Caco-2 (cell line): ENCODE results near the gene SLC4A4. TPM values are rescaled to one million over a fixed set of nuclear protein-coding genes. Genes with fewer than 3 reads are reported as not detected.
A peak's percentile ranks its signal among the peaks of the same experiment; 100 is the strongest.

ENCODE experiments used
- BruUV-seq: library from RNA; stranded (reverse); fragments of 400-500 nt; replicated peaks from 2 replicates; lab custom pipeline; 2021; lab: Mats Ljungman, UMichigan
- CTCF ChIA-PET: fragments of 300-600 bp; sonication (Branson Sonifier 250); formaldehyde crosslinking; loops from one replicate; lab custom pipeline; 2022; ENCODE audit warnings: antibody characterized with exemption; lab: Charles Lee
- POLR2A ChIA-PET: fragments of 300-600 bp; sonication (Branson Sonifier 250); formaldehyde crosslinking; loops from one replicate; lab custom pipeline; 2022; ENCODE audit warnings: antibody characterized with exemption; lab: Charles Lee
- DNase-seq, 2 experiments: peaks; one replicate each; pipeline versions ENCODE4 v3.0.0 to v3.0.0-alpha.2; 2020 to 2022
- H3K27me3 ChIP-seq: replicated peaks from 2 replicates; pipeline ENCODE4 v1.6.0; 2011; ENCODE audit warnings: low read length; ENCODE audit not compliant: control insufficient read depth, insufficient read depth
- H3K36me3 ChIP-seq: 2 replicates; pipeline ENCODE4 v1.5.1; 2011; ENCODE audit warnings: low read length; ENCODE audit not compliant: control insufficient read depth, insufficient read depth
- H3K4me1 ChIP-seq: fragments of 250-450 bp; sonication (Bioruptor Pico); 2 replicates; pipeline ENCODE4 v1.5.1; 2020; ENCODE audit warnings: mild to moderate bottlenecking
- H3K4me3 ChIP-seq: 2 replicates; pipeline ENCODE4 v1.5.1; 2011; ENCODE audit warnings: low read depth, mild to moderate bottlenecking, control low read depth, low read length
- H3K9me3 ChIP-seq: fragments of 250-450 bp; sonication (Bioruptor Pico); 2 replicates; pipeline ENCODE4 v1.5.1; 2020; ENCODE audit warnings: mild to moderate bottlenecking, moderate library complexity
- H3K27ac Mint-ChIP-seq: one replicate; pipeline ENCODE4 v1.8.0; 2022; ENCODE audit warnings: mixed read lengths; ENCODE audit not compliant: unreplicated experiment
- H3K27me3 Mint-ChIP-seq: one replicate; pipeline ENCODE4 v1.8.0; 2022; ENCODE audit warnings: mixed read lengths; ENCODE audit not compliant: insufficient read depth, unreplicated experiment
- H3K36me3 Mint-ChIP-seq: one replicate; pipeline ENCODE4 v1.8.0; 2022; ENCODE audit warnings: mild to moderate bottlenecking, mixed read lengths; ENCODE audit not compliant: insufficient read depth, unreplicated experiment
- H3K4me1 Mint-ChIP-seq: one replicate; pipeline ENCODE4 v1.8.0; 2022; ENCODE audit warnings: low read depth, mixed read lengths; ENCODE audit not compliant: unreplicated experiment
- H3K4me3 Mint-ChIP-seq: one replicate; pipeline ENCODE4 v1.8.0; 2022; ENCODE audit warnings: mild to moderate bottlenecking, moderate library complexity, mixed read lengths; ENCODE audit not compliant: unreplicated experiment
- H3K9me3 Mint-ChIP-seq: one replicate; pipeline ENCODE4 v1.8.0; 2022; ENCODE audit warnings: mixed read lengths; ENCODE audit not compliant: unreplicated experiment
- CTCF ChIP-seq, 2 experiments: fragments of 200-600 bp in 1 of 2; IDR thresholded peaks; 1 replicate in 1 of 2; 2 replicates in 1 of 2; pipeline versions ENCODE4 v1.5.1 to v1.8.0; 2011 to 2022; ENCODE audit warnings: antibody characterized with exemption in 1 of 2, control low read depth in 1 of 2, inconsistent platforms in 1 of 2, low read depth in 1 of 2, low read length in 1 of 2, mild to moderate bottlenecking in 1 of 2, moderate library complexity in 1 of 2; ENCODE audit not compliant: insufficient read depth in 1 of 2, severe bottlenecking in 1 of 2, unreplicated experiment in 1 of 2
- intact Hi-C: fragments of 100-400 bp; cut with micrococcal nuclease; formaldehyde crosslinking; loops from one replicate; pipeline ENCODE4 v1.10.0; 2022; ENCODE audit not compliant: unreplicated experiment
- total RNA-seq: library from RNA; stranded (reverse); gene quantifications from 2 replicates; pipeline ENCODE4 v1.2.3, GENCODE V29; 2022

SLC4A4 gene
- total RNA-seq, 1 experiment from 2014 or later = 0.29 TPM

GRCh38 chr4:71566856-71567255 is 228.0 kb downstream of the SLC4A4 start:
- Mint-ChIP-seq H3K27me3 (no peaks in the 10 kb centered on the region), H3K4me3 (no peak overlapping the region), H3K27ac (no peak overlapping the region), H3K9me3 (no peaks in the 10 kb centered on the region), H3K36me3 (no peaks in the 10 kb centered on the region), H3K4me1 (peaks cover 13% of the 10 kb centered on the region)
- Histone ChIP-seq H3K4me3 (no peak overlapping the region), H3K27me3 (no peaks in the 10 kb centered on the region), H3K4me1 (peaks cover 45% of the 10 kb centered on the region), H3K9me3 (0 out of 2 replicates have a peak, but pooled peaks cover 3% of the 10 kb centered on the region), H3K36me3 (no peaks in the 10 kb centered on the region)
- CTCF ChIA-PET = no interaction called here
- DNase-seq = no peak
- BruUV-seq = no TSS peak
- intact Hi-C loops = no loop called here
- no peak for TF ChIP-seq CTCF (IDR thresholded peaks at IDR 0.05; ENCODE audit: insufficient read depth in 1 of 2, low read depth in 1 of 2, low read length in 1 of 2, severe bottlenecking in 1 of 2, unreplicated experiment in 1 of 2)
- POLR2A ChIA-PET = no interaction called here

GRCh38 chr4:71568131-71568530 is 229.3 kb downstream of the SLC4A4 start:
- Mint-ChIP-seq H3K9me3 (no peaks in the 10 kb centered on the region), H3K36me3 (no peaks in the 10 kb centered on the region), H3K4me1 (peaks cover 13% of the 10 kb centered on the region), H3K27ac (no peak overlapping the region), H3K27me3 (no peaks in the 10 kb centered on the region), H3K4me3 (no peak overlapping the region)
- TF ChIP-seq CTCF (IDR thresholded peaks at IDR 0.05; ENCODE audit: insufficient read depth in 1 of 2, low read depth in 1 of 2, low read length in 1 of 2, severe bottlenecking in 1 of 2, unreplicated experiment in 1 of 2) = no peak
- intact Hi-C loops = no loop called here
- Histone ChIP-seq H3K27me3 (no peaks in the 10 kb centered on the region), H3K9me3 (0 out of 2 replicates have a peak, but pooled peaks cover 3% of the 10 kb centered on the region), H3K4me3 (no peak overlapping the region), H3K4me1 (peaks cover 45% of the 10 kb centered on the region), H3K36me3 (no peaks in the 10 kb centered on the region)
- ChIA-PET CTCF (no interaction called here), POLR2A (no interaction called here)
- no peak for DNase-seq
- no TSS peak for BruUV-seq

- Mint-ChIP-seq H3K4me3 (no peak overlapping the region), H3K9me3 (no peaks in the 10 kb centered on the region), H3K4me1 (peaks cover 13% of the 10 kb centered on the region), H3K27me3 (no peaks in the 10 kb centered on the region), H3K27ac (peak overlapping the region; percentile 32), H3K36me3 (no peaks in the 10 kb centered on the region)
- Histone ChIP-seq H3K9me3 (0 out of 2 replicates have a peak, but pooled peaks cover 3% of the 10 kb centered on the region), H3K27me3 (no peaks in the 10 kb centered on the region), H3K36me3 (no peaks in the 10 kb centered on the region), H3K4me1 (peaks cover 45% of the 10 kb centered on the region), H3K4me3 (no peak overlapping the region)
- ChIA-PET CTCF (no interaction called here), POLR2A (no interaction called here)
- BruUV-seq = no TSS peak
- no peak for DNase-seq
- intact Hi-C loops = no loop called here
- no peak for TF ChIP-seq CTCF (IDR thresholded peaks at IDR 0.05; ENCODE audit: insufficient read depth in 1 of 2, low read depth in 1 of 2, low read length in 1 of 2, severe bottlenecking in 1 of 2, unreplicated experiment in 1 of 2)
These were observed 231.7 kb downstream of the SLC4A4 start for GRCh38 chr4:71570492-71570891.
